OCI-LY1 (cell line): ENCODE measurements around the gene C2orf42.

ENCODE experiments used
- H2AFZ ChIP-seq: fragments of 200-600 bp; sonication (generic), shearing (Covaris generic); 2 replicates; pipeline ENCODE4 v1.6.0; 2014; ENCODE audit warnings: antibody characterized with exemption, mild to moderate bottlenecking, low read length
- H3F3A ChIP-seq: fragments of 200-600 bp; sonication (generic), shearing (Covaris generic); 2 replicates; pipeline ENCODE4 v1.6.0; 2014; ENCODE audit warnings: mild to moderate bottlenecking, antibody characterized with exemption, low read length, moderate library complexity; ENCODE audit not compliant: insufficient read depth
- H3K27ac ChIP-seq: fragments of 200-600 bp; sonication (generic); 2 replicates; pipeline ENCODE4 v1.5.1; 2014; ENCODE audit warnings: low read length, mixed run types, mild to moderate bottlenecking, low read depth; ENCODE audit not compliant: poor library complexity, severe bottlenecking
- H3K27me3 ChIP-seq: fragments of 200-600 bp; sonication (generic); 2 replicates; pipeline ENCODE4 v1.6.0; 2014; ENCODE audit warnings: antibody characterized with exemption, mild to moderate bottlenecking, low read length, moderate library complexity; ENCODE audit not compliant: insufficient read depth
- H3K36me3 ChIP-seq: fragments of 200-600 bp; sonication (generic); 2 replicates; pipeline ENCODE4 v1.6.1; 2014; ENCODE audit warnings: mild to moderate bottlenecking, antibody characterized with exemption, low read length, moderate library complexity, mixed read lengths; ENCODE audit not compliant: insufficient read depth
- H3K4me1 ChIP-seq: fragments of 200-600 bp; sonication (generic); 2 replicates; pipeline ENCODE4 v1.5.1; 2014; ENCODE audit warnings: mild to moderate bottlenecking, low read length, moderate library complexity; ENCODE audit not compliant: insufficient read depth, severe bottlenecking
- H3K4me2 ChIP-seq: fragments of 200-600 bp; sonication (generic), shearing (Covaris generic); 2 replicates; pipeline ENCODE4 v1.6.1; 2014; ENCODE audit warnings: low read length
- H3K4me3 ChIP-seq: fragments of 200-600 bp; sonication (generic); 2 replicates; pipeline ENCODE4 v1.5.1; 2014; ENCODE audit warnings: low read length, low read depth, mild to moderate bottlenecking, mixed read lengths; ENCODE audit not compliant: poor library complexity, severe bottlenecking
- H3K79me2 ChIP-seq: fragments of 200-600 bp; shearing (Covaris generic); 2 replicates; pipeline ENCODE4 v1.6.1; 2016; ENCODE audit warnings: mixed run types, low read length, mixed read lengths; ENCODE audit not compliant: insufficient read depth
- H3K9ac ChIP-seq: fragments of 200-600 bp; sonication (generic), shearing (Covaris generic); 2 replicates; pipeline ENCODE4 v1.6.1; 2014; ENCODE audit warnings: mild to moderate bottlenecking, low read length, mixed read lengths
- H3K9me2 ChIP-seq: fragments of 200-600 bp; sonication (generic), shearing (Covaris generic); 2 replicates; pipeline ENCODE4 v1.6.1; 2014; ENCODE audit warnings: low read depth, mild to moderate bottlenecking, low read length, mixed read lengths
- H3K9me3 ChIP-seq: fragments of 200-600 bp; shearing (Covaris generic); 2 replicates; pipeline ENCODE4 v1.6.1; 2014; ENCODE audit warnings: low read length, mixed read lengths
- H4K20me1 ChIP-seq: fragments of 200-600 bp; sonication (generic), shearing (Covaris generic); 2 replicates; pipeline ENCODE4 v1.6.0; 2016; ENCODE audit warnings: mild to moderate bottlenecking, low read length; ENCODE audit not compliant: insufficient read depth
- EZH2 ChIP-seq: fragments of 200-600 bp; sonication (generic), shearing (Covaris generic); IDR thresholded peaks from 2 replicates; pipeline ENCODE4 v1.8.0; 2017; ENCODE audit warnings: borderline replicate concordance, mixed run types, mild to moderate bottlenecking, antibody characterized with exemption, low read length, moderate library complexity, mixed read lengths
- TF ChIP-seq, protein P1 (sequence below): fragments of 200-600 bp; sonication (generic), shearing (Covaris generic); IDR thresholded peaks from 2 replicates; pipeline ENCODE4 v1.5.1; 2017; ENCODE audit warnings: mild to moderate bottlenecking, antibody characterized with exemption, low read length, moderate library complexity, mixed read lengths

C2orf42 gene

DNA sequence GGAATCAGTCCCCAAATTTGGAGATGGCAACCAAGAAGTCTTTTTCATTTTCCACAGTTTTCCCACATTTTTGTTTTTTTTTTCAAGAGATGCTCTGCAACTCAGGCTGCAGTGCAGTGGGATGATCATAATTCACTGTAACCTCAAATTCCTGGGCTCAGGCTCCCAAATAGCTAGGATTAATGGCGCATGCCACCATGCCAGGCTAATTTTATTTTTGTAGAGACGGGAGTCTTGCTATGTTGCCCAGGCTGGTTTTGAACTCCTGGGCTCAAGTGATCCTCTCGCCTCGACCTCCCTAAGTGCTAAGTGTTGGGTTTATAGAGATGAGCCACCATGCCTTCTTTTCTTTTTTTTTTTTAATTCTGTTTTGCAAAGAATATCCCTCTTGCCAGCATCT is 68.3 kb downstream of the C2orf42 start:
- Histone ChIP-seq H3K79me2 (no peaks in the 10 kb centered on the region), H3K4me1 (peaks cover 98% of the 10 kb centered on the region), H3K27me3 (no peaks in the 10 kb centered on the region), H3K27ac (peak overlapping the region; percentile 97), H3K36me3 (no peaks in the 10 kb centered on the region), H3K9me2 (no peaks in the 10 kb centered on the region), H3K9ac (peak overlapping the region; percentile 49; the same call in 1 of the 2 replicates), H4K20me1 (no peaks in the 10 kb centered on the region), H3K9me3 (no peaks in the 10 kb centered on the region), H3F3A (peaks cover 18% of the 10 kb centered on the region), H2AFZ (no peak overlapping the region), H3K4me3 (no peak overlapping the region), H3K4me2 (no peak overlapping the region)
- no peak for TF ChIP-seq EZH2
- TF ChIP-seq, protein P1, sequence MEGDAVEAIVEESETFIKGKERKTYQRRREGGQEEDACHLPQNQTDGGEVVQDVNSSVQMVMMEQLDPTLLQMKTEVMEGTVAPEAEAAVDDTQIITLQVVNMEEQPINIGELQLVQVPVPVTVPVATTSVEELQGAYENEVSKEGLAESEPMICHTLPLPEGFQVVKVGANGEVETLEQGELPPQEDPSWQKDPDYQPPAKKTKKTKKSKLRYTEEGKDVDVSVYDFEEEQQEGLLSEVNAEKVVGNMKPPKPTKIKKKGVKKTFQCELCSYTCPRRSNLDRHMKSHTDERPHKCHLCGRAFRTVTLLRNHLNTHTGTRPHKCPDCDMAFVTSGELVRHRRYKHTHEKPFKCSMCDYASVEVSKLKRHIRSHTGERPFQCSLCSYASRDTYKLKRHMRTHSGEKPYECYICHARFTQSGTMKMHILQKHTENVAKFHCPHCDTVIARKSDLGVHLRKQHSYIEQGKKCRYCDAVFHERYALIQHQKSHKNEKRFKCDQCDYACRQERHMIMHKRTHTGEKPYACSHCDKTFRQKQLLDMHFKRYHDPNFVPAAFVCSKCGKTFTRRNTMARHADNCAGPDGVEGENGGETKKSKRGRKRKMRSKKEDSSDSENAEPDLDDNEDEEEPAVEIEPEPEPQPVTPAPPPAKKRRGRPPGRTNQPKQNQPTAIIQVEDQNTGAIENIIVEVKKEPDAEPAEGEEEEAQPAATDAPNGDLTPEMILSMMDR, result no peak

- peak overlapping the region; percentile 38; the same call in 1 of the 2 replicates for H3K4me2 ChIP-seq
- H3K79me2 ChIP-seq, result no peaks in the 10 kb centered on the region
- H4K20me1 ChIP-seq, result no peaks in the 10 kb centered on the region
- peaks cover 98% of the 10 kb centered on the region for H3K4me1 ChIP-seq
- no peaks in the 10 kb centered on the region for H3K36me3 ChIP-seq
- TF ChIP-seq, protein P1, result no peak
- TF ChIP-seq EZH2, result no peak
- no peaks in the 10 kb centered on the region for H3K9me3 ChIP-seq
- H3K4me3 ChIP-seq, result no peak overlapping the region
- H3K27me3 ChIP-seq, result no peaks in the 10 kb centered on the region
- H3K9ac ChIP-seq, result peak overlapping the region; percentile 49
- H3K9me2 ChIP-seq, result no peaks in the 10 kb centered on the region
- H2AFZ ChIP-seq, result no peak overlapping the region
- peaks cover 18% of the 10 kb centered on the region for H3F3A ChIP-seq
- H3K27ac ChIP-seq, result peak overlapping the region; percentile 97
Observed at GRCh38 chr2:70121627-70122372, 69.0 kb downstream of the C2orf42 start.

GRCh38 chr2:70118798-70119454 is 71.9 kb downstream of the C2orf42 start:
- H3K27ac ChIP-seq, result peak overlapping the region; percentile 97
- no peak overlapping the region for H3K4me3 ChIP-seq
- H3K36me3 ChIP-seq, result no peaks in the 10 kb centered on the region
- no peak for TF ChIP-seq EZH2
- TF ChIP-seq, protein P1, result no peak
- H4K20me1 ChIP-seq, result no peaks in the 10 kb centered on the region
- H3K9me2 ChIP-seq, result no peaks in the 10 kb centered on the region
- H3K27me3 ChIP-seq, result no peaks in the 10 kb centered on the region
- H3F3A ChIP-seq, result peaks cover 18% of the 10 kb centered on the region
- H3K4me1 ChIP-seq, result peaks cover 86% of the 10 kb centered on the region
- peak overlapping the region; percentile 8; the same call in 1 of the 2 replicates for H3K4me2 ChIP-seq
- H3K79me2 ChIP-seq, result no peaks in the 10 kb centered on the region
- no peak overlapping the region for H2AFZ ChIP-seq
- H3K9me3 ChIP-seq, result no peaks in the 10 kb centered on the region
- peak overlapping the region; percentile 20 for H3K9ac ChIP-seq
